GM06990 (cell line): ENCODE measurements around the gene MYOT.

ENCODE experiments used
- DNase-seq: peaks from one replicate; pipeline ENCODE4 v3.0.0-alpha.2; 2011; ENCODE audit not compliant: insufficient read length; ENCODE audit errors: extremely low read depth
- H3K27me3 ChIP-seq: replicated peaks from 2 replicates; pipeline ENCODE4 v1.6.0; 2011; ENCODE audit warnings: low read length; ENCODE audit not compliant: control insufficient read depth, insufficient read depth
- H3K36me3 ChIP-seq: 2 replicates; pipeline ENCODE4 v1.5.1; 2011; ENCODE audit warnings: low read length; ENCODE audit not compliant: control insufficient read depth, insufficient read depth
- H3K4me3 ChIP-seq: replicated peaks from 2 replicates; pipeline ENCODE4 v1.5.1; 2011; ENCODE audit warnings: low read depth, mild to moderate bottlenecking, control low read depth, low read length
- TF ChIP-seq, protein P1 (sequence below): IDR thresholded peaks from 2 replicates; pipeline ENCODE4 v1.5.1; 2011; ENCODE audit warnings: low read length, control low read depth, mild to moderate bottlenecking, inconsistent platforms; ENCODE audit not compliant: insufficient read depth, poor library complexity, severe bottlenecking

MYOT gene

DNA sequence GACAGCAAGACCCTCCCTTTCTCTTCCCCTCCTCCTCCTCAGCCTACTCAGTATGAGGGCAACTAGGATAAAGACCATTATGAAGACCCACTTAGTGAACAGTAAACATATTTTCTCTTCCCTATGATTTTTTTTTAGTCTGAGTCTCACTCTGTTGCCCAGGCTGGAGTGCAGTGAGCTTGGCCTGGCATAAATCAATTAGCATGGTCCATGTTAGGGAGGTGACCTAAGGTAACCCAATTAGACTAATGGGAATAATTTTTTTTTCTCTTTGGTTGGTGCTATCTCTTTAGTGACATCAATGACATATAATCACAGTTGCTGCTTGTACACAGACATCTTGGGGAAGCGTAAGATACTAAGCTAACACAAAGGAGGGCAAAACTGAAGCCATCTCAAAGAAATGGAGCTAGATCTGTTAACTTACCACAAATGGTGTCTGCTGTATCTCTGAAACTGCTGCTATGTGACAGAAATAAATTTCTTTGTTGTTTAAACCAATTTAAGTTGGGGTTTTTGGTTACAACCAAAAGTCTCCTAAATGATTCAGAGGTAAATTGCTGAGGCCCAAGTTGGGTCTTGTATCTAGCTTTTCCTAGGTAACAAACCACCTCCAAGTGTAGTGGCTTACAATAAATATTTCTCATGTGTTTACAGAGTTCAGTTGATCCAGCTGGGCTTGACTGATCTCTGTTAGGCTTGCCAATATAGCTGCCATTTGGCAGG is 34.9 kb downstream of the MYOT start:
- TF ChIP-seq, protein P1, sequence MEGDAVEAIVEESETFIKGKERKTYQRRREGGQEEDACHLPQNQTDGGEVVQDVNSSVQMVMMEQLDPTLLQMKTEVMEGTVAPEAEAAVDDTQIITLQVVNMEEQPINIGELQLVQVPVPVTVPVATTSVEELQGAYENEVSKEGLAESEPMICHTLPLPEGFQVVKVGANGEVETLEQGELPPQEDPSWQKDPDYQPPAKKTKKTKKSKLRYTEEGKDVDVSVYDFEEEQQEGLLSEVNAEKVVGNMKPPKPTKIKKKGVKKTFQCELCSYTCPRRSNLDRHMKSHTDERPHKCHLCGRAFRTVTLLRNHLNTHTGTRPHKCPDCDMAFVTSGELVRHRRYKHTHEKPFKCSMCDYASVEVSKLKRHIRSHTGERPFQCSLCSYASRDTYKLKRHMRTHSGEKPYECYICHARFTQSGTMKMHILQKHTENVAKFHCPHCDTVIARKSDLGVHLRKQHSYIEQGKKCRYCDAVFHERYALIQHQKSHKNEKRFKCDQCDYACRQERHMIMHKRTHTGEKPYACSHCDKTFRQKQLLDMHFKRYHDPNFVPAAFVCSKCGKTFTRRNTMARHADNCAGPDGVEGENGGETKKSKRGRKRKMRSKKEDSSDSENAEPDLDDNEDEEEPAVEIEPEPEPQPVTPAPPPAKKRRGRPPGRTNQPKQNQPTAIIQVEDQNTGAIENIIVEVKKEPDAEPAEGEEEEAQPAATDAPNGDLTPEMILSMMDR, result no peak
- Histone ChIP-seq H3K4me3 (no peak overlapping the region), H3K27me3 (no peaks in the 10 kb centered on the region), H3K36me3 (no peaks in the 10 kb centered on the region)
- no peak for DNase-seq

DNA sequence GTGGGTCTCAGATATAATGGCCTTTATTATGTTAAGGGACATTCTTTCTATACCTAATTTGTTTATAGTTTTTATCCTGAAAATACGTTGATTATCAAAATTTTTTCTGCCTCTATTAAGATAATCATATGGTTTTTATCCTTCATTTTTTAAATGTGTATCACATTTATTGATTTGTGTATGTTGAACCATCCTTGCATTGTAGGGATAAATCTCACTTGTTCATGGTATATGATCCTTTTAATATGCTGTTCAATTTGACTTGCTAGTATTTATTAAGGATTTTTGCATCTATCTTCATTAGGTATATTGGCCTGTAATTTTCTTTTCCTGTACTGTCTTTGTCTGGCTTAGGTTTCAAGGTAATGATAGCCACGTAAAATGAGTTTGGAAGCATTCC is 47.1 kb downstream of the MYOT start:
- H3K36me3 ChIP-seq, result no peaks in the 10 kb centered on the region
- no peaks in the 10 kb centered on the region for H3K27me3 ChIP-seq
- DNase-seq, result no peak
- H3K4me3 ChIP-seq, result no peak overlapping the region
- TF ChIP-seq, protein P1, result no peak

DNA sequence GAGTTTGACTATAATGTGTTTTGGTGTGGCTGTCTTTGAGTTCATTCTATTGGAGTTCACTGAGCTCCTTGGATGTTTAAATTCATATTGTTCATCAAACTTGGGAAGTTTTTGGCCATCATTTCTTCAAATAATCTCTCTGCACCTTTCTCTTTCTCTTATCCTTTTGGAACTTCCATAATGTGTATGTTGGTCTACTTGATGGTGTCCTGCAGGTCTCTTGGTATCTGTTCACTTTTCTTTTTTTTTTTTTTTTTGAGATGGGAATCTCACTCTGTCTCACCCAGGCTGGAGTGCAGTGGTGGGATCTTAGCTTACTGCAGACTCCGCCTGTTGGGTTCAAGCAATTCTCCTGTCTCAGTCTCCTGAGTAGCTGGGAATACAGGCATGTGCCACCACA is 49.3 kb downstream of the MYOT start:
- DNase-seq, result no peak
- TF ChIP-seq, protein P1, result no peak
- Histone ChIP-seq H3K36me3 (no peaks in the 10 kb centered on the region), H3K27me3 (no peaks in the 10 kb centered on the region), H3K4me3 (no peak overlapping the region)

DNA sequence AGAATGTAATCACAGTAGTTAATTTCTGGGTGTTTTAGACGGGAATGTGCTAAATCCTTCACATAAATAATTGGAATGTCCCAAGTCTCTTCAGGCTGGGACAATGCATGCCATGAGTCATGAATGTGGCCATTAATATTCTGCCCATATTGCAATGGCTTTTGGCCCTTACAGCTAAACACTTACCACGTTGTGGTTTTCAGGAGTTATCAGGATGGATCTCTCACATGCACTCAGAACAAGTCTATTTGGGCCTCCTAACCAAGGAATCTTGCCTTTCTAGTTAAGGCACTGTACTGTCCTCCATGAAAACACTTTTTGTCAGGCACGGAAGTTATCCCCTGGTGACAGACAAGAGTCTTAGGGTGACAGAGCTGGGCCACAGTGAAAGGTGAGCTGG is 54.3 kb downstream of the MYOT start:
- DNase-seq, result no peak
- H3K4me3 ChIP-seq, result no peak overlapping the region
- TF ChIP-seq, protein P1, result no peak
- no peaks in the 10 kb centered on the region for H3K27me3 ChIP-seq
- no peaks in the 10 kb centered on the region for H3K36me3 ChIP-seq

DNA sequence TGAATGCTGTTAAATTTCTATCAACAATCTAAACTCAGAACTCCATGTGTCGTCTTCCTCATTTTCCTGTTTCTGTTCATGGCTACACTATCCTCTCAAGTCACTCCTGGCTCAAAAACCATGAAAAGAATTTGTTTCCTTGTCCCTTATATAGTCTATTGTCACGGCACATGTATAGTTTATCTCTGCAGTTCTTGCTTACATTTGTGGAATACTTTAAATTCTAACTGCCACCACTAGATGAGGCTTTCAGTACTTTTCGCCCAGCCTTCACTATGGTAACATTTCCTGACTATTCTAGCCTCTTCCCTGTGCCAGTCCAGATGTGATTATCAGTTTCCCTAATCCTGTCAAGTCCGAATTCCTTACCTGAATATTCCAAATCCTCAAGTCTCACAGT is 56.2 kb downstream of the MYOT start:
- Histone ChIP-seq H3K4me3 (no peak overlapping the region), H3K36me3 (no peaks in the 10 kb centered on the region), H3K27me3 (no peaks in the 10 kb centered on the region)
- DNase-seq, result no peak
- TF ChIP-seq, protein P1, result no peak

DNA sequence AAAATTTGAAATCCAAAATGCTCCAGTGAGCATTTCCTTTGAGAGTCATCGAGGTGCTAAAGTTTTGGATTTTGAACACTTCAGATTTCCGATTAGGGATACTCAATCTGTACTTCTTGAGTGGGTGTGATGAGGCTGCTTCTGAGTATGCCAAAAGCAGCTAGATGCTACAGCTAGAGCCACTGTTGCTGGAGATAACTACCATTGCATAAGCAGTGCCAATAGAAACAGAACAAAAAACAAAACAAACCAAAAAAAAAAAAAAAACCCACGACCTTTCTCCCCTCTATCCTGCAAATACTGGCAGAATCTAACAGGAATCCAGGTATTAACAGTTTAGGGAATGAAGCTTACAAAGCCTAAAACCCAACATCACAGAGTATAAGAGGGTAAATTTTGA is 65.1 kb downstream of the MYOT start:
- Histone ChIP-seq H3K27me3 (no peaks in the 10 kb centered on the region), H3K36me3 (no peaks in the 10 kb centered on the region; the same call in 1 of the 2 replicates), H3K4me3 (no peak overlapping the region)
- TF ChIP-seq, protein P1, result no peak
- DNase-seq, result no peak
